Coronary artery (tissue), 2 donors: Measurements from ENCODE around the gene STPG1.

ENCODE experiments used
- DNase-seq: peaks from one replicate; pipeline ENCODE4 v3.0.0-alpha.2; 2017; ENCODE audit warnings: low spot score
- H3K27ac ChIP-seq, 2 donors: fragments of 200-600 bp; sonication (generic); one replicate each; pipeline ENCODE4 v1.5.1; 2016 to 2019
- H3K4me3 ChIP-seq: fragments of 200-600 bp; sonication (generic); 2 replicates; pipeline ENCODE4 v1.5.1; 2016; ENCODE audit warnings: mild to moderate bottlenecking, moderate library complexity
- TF ChIP-seq, protein P1 (sequence below): fragments of 200-600 bp; sonication (generic); IDR thresholded peaks from one replicate; pipeline ENCODE4 v1.5.1; 2019; ENCODE audit warnings: antibody characterized with exemption

Gene STPG1

DNA sequence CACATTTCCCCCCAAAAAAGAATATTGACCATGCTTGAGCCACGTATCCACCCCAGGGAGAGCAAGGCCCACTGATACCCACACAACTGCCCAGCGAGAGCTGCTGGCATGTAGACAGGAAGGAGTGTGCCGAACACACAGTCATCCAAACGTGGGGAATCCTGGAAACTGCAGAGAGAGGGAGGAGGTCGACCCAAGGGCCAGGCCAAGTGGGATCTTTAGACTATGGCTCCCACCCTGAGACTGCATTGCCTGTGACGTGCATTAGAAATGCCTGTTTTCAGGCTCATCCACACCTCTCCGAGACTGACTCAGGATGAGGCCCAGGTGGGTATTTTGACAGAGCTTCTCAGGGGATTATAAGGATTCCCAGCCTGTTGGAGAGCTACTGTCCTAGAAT, 27.9 kb upstream of the STPG1 start:
- Histone ChIP-seq H3K4me3 (no peak overlapping the region), H3K27ac (no peak overlapping the region)
- DNase-seq = no peak
- TF ChIP-seq, protein P1, sequence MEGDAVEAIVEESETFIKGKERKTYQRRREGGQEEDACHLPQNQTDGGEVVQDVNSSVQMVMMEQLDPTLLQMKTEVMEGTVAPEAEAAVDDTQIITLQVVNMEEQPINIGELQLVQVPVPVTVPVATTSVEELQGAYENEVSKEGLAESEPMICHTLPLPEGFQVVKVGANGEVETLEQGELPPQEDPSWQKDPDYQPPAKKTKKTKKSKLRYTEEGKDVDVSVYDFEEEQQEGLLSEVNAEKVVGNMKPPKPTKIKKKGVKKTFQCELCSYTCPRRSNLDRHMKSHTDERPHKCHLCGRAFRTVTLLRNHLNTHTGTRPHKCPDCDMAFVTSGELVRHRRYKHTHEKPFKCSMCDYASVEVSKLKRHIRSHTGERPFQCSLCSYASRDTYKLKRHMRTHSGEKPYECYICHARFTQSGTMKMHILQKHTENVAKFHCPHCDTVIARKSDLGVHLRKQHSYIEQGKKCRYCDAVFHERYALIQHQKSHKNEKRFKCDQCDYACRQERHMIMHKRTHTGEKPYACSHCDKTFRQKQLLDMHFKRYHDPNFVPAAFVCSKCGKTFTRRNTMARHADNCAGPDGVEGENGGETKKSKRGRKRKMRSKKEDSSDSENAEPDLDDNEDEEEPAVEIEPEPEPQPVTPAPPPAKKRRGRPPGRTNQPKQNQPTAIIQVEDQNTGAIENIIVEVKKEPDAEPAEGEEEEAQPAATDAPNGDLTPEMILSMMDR = no peak

GRCh38 chr1:24440436-24440835, 26.9 kb upstream of the STPG1 start:
- TF ChIP-seq, protein P1 = no peak
- DNase-seq = no peak
- Histone ChIP-seq H3K4me3 (no peak overlapping the region), H3K27ac (no peak overlapping the region)

GRCh38 chr1:24438423-24438901, 24.9 kb upstream of the STPG1 start:
- DNase-seq = no peak
- TF ChIP-seq, protein P1 = no peak
- peak overlapping the region in 1 of 2 donors; percentile 22 for H3K27ac ChIP-seq

DNA sequence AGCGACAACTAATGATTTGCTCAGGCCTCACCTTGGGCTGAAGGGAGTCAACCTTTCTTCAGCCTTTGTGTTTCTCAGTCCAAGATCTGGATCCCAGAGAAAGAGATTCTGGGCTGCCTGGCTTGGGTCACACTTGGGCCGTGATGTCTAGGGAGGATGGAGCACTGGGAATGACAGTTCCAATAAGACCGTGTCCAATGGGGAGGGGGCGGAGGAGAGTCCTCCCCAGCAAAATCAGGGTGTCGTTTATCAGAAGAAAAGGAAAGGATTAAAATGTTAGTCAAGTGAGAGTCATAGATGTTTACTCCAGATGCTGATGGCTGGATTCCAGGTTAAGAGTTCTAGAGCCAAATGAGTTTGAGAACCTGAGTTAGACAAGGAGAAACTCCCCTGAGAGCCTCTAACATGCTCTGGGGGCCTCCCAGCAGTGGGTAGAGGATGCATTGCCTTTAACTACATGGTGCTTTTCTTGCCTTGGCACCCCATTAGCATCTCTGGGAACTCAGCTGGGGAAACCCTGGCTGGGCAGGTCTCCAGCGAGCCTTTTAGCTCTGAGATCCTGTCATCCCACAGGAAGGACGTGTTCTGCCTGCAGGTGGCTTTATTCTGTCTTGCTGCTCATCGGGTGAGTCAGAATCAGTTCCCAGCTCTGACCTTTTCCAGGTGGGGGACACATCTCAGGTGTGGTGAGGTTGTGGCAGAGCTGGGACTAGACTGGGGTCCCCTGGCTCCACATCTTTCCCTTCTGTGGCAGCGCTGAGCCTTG, 24.2 kb upstream of the STPG1 start:
- TF ChIP-seq, protein P1 = no peak
- Histone ChIP-seq H3K4me3 (no peak overlapping the region), H3K27ac (peak overlapping the region in 1 of 2 donors; percentile 22)
- DNase-seq = no peak

More at GRCh38 chr1:24438423-24438901, 24.9 kb upstream of the STPG1 start:
- H3K4me3 ChIP-seq = no peak overlapping the region

- no peak overlapping the region for H3K4me3 ChIP-seq
- no peak overlapping the region for H3K27ac ChIP-seq
- TF ChIP-seq, protein P1 = no peak
- DNase-seq = no peak
Observed at GRCh38 chr1:24435782-24436365, 22.3 kb upstream of the STPG1 start.

DNA sequence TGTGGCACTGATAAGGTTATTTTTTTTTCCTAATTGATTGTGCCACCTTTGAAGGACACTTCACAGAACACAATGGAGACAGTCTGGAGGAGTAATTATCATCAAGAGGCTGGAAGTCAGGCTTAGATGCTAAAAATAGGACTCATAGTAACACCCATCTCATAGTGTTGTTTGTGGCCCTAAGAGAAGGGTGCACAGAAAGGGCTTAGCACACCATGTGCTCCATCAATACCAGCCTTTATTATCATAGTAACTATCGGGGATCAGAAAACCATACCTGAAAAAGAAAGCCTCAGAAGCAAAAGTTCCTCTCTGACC, 13.9 kb upstream of the STPG1 start:
- H3K27ac ChIP-seq = no peak overlapping the region
- TF ChIP-seq, protein P1 = no peak
- no peak for DNase-seq
- H3K4me3 ChIP-seq = no peak overlapping the region
